ENCODE measurements around the gene GRXCR1. TPM values are rescaled to one million over a fixed set of nuclear protein-coding genes. Genes with fewer than 3 reads are reported as not detected.

Gene GRXCR1
- total RNA-seq = not detected

DNA sequence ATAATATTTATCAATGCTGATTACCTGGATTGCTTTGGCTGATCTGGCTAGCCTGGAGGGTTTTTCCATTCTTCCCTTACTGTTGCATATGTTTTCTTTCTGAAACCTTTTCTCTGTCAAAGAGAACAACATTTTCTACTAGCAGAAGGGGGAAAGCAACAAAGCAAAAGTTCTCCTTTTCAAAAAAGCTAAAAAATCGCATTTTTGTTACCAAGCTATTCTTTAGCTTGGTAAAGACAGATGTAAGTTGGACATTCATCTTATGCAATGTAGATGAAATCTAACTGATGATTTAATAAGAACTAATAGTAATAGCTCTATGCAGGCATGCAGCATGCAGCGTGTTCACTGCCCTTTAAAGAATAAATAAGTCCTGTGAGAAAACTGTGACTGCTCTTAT is at the start of gene GRXCR1:
GRXCR1 (plus strand) TSS at position 301 of the 400 bp plus-strand sequence. CDS start 554 bp downstream, outside the sequence.
- ATAC-seq (no peak), DNase-seq (ENCODE audit: low spot score) (no peak)

DNA sequence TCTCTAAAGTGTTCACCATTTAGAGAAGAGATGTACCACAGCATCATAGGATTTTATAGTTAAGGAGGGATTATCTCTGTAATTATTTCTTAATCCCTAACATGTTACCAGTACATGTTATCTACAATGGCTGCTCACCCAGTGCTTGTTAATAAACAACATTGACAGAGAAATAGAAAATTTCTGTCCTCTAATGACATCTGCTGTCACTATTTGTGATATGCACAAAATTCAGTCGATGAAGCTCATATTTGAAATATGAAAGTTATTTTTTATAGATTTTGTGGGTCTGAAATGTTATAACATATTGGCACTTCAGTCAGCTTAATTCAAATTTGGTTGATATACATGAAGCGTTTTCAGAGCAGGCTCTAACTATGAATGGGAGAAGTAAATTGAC is 48.8 kb upstream of the GRXCR1 start:
- ATAC-seq (no peak), DNase-seq (ENCODE audit: low spot score) (no peak)

DNA sequence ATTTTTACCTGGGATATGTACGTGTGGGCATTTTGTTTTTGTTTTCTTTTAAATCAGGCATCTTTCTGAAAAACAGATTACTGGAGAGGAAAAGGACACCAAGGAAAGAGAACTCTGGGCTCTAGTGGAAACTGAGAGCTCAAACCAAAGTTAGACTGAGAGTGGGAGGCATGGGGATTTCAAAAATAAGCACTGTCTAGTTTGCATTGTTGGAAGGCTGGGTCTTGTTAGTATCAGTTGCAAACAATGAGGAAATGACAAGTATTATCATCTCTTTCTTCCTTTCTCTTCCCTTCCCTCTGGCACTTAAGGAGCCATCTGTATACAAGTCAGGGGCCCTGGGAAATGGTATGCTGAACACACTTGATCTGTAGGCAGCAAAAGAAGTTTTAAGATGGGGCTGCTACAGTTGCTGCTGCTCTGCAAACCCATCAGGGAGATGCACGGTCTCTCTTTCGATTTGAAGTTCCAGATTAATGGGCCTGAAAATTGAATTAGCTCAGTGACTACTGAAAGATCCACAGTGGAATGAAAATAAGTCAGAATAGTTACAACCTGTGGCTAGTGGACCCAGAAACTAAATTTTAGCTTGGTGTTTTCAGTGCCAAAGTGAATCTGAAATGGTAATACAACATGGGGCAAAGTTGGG is 48.0 kb upstream of the GRXCR1 start:
- DNase-seq (ENCODE audit: low spot score) (no peak), ATAC-seq (no peak)

DNA sequence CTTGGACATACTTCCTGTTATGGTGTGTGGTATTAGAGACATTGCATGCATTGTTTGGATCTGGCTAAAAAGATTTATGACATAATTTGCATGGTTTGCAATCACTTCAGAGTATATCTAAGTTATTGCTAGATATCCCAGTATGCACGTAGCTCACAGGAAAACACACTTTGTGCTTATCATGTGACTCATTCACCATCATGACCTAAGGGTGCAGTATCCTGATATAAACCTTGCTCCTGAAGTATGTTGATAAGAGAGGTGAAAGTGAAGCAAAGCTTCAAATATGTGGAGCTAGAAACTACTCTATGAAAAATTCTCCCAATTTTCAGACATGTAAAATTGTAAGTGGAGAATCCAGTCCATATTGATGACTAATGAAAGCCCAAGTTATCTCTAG is 46.9 kb upstream of the GRXCR1 start:
- ATAC-seq (no peak), DNase-seq (ENCODE audit: low spot score) (no peak)

DNA sequence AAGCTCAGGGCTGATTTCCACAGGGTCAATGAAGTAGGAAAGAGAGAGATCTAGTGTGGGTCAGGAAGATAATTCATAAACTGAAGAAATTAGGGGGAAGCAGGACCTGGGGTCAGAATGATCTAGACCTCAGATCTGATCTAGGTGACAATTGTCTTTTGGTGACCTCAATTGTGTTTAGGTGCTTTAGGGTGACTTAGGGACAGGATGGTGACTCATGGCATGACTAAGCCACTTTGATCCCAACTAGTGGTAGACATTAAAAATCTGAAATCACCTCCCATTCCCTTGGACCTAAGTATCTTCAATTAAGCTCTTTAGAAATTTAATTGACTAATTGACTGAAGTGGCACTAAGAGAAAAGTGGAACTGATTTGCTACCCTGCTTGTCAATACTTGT is 36.7 kb upstream of the GRXCR1 start:
- DNase-seq (ENCODE audit: low spot score) = no peak
- no peak for ATAC-seq

DNA sequence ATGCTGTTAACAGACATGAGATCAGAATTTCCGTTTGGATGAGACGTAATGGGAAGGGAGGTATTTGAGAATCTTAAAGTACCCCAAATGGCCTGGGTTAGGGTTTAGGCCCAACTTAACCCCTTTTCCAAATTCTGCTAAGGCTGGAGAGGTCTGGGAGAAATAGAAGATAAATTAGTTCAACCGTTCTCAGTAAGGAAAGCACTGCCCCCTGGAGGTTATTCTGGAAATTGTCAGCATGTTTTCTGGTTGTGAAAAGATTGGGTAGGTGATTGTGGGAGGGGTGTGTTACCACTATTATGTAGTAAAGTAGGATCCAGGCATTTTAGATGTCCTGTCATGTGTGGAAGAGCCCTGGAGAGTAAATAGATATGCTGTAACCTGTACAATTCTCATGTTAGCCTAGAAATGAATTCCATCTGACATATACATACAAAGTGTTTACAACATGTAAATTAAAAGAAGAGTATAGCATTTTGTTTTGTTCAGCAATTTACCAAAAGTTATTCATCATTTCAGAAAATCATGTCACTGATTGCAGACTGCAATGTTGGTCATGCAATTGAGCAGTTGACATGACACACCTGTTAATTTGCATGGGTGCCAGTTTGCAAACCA is 26.8 kb upstream of the GRXCR1 start:
- DNase-seq (ENCODE audit: low spot score) (peak; percentile 49), ATAC-seq (peak; percentile 91)

DNA sequence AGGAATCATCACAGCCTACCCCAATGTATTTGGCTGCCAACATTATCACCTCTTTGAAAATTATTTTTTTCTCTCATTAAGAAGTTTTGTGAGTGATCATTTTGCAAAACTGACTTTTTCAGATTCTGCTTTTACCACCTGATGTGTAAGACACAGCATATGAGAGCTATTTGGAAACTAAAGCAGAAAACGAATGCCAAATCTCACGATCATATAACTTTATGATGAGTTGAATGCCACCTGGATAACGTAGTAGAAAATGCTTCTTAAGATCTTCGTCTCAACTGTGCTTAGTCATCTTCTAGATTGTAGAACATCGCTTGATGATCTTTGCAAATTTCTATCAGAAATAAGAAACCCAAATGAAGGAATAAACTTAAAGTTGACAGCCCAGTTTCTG is 21.3 kb upstream of the GRXCR1 start:
- DNase-seq (ENCODE audit: low spot score) = no peak
- no peak for ATAC-seq

DNA sequence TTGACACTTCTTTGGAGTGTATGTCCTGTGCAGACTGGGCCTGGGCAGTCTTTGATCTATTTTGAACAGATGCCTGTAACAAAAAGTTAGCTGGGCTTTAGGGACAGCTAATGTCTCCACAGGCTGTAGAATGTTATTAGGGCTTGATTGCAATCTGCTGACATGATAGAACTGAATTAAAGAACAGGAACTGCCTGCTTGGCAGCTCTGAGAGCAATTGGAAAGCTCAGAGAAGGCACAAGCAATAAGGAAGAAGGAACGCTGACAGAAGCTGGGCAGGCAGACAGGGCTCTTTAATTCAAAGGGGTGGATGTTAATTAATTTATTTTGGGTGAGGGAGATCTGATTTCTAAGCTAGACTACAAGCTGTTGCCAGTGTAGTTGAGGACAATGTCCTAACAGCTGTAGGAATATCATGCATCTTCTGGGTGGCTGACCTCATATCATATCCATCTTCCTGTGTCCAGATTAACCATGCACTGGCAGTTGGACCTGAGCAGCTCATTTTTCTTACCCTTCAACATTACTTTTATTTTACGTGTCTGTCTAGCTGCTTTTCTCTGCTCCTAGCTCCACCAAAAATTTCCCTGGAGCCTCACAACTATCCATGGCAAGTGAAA is 20.7 kb upstream of the GRXCR1 start:
- ATAC-seq (no peak), DNase-seq (ENCODE audit: low spot score) (no peak)

DNA sequence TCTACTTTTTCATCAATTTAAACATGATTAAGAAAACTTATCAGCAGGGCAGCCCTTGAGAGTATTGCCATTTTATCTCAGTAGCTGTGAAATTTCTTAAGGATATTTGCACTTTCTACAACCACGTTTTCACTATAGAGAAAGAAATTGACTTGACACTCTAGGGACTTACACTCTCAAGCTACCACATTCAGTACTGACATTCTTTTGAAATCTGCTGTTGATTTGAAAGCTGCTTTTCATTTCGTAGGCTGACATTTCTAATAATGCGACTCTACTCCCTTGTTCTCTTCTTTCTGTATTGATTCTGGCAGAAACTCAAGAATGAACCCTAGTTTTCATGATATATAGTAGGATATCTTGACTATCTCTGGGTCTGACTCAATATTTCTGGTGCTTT is 13.7 kb upstream of the GRXCR1 start:
- ATAC-seq = no peak
- DNase-seq (ENCODE audit: low spot score) = no peak

DNA sequence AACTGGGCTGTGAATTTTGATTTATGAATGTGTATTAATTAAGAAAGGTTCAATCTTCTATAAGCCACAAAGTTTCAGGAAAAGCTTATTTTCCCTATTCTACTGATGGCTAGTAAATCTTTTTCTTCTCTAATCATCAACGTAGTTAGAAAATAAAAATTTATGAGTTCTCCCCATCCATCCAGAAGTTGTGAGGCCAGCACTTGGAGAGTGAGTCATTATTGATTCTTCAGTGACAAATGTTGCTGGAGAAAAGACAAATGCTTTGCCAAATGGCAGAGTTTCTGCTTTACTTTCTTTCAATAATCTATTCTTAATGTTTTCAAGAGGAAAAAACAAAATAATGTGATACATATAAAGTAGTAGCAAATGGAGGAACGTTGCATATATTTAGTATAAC is 11.3 kb upstream of the GRXCR1 start:
- no peak for DNase-seq (ENCODE audit: low spot score)
- ATAC-seq = no peak

DNA sequence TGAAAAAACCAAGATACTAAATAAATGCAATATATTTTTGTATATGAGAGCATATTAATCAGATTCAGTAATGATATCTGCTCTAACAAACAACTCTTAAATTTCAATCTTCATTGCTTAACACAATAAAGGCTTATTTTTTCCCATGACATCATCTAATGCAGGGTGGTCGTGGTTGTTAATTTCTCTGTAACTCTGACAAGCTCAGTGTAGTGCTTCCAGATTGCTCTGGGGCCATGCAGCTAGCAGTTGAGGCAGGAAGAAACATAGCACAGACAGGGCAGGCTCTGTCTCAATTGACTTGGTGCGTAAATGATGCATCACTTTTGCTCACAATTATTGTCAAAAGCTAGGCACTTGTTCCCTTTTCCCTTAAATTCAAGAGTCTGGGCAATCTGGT is 869 bp upstream of the GRXCR1 start:
- ATAC-seq = no peak

DNA sequence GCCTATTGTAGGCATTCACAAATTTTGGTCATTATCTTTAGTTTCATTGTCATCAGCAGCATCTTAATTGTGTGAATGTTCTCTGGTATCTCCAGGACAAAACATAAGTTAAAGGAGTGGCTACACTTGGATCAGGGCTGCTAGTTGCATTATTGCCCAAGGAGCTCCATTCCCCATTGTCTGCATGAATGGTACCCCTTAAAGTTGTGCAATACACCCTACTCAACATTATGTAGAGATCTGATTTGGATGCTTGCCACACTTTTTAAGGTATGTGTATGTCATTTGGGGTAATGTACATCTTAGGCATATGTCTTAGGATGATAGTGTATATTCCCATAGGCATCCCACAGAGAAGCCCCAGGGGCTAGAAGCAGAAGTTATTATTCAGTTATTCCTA is 2.9 kb downstream of the GRXCR1 start:
- ATAC-seq (no peak), DNase-seq (ENCODE audit: low spot score) (no peak)

More for the DNA sequence above, 869 bp upstream of the GRXCR1 start:
- no peak for DNase-seq (ENCODE audit: low spot score)

DNA sequence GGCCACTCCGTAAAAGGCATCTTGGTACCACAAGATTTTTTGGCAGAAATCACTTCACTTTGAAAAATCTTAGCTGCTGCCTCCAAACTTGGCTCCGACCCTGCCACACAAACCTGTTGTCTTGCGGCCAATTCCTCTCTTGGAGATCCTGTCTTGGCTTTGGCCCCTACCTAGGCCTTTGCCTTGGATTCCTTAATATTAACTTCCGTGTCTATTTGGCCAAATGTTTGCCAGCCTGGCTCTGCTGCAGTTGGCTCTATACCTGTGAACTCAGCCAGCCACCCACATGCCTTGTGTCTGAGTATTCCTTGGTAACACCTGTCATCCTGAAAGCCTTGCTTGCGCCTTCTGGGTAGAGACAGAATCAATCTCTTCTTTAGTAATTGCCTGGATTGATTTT is 12.5 kb downstream of the GRXCR1 start:
- ATAC-seq (no peak), DNase-seq (ENCODE audit: low spot score) (no peak)

DNA sequence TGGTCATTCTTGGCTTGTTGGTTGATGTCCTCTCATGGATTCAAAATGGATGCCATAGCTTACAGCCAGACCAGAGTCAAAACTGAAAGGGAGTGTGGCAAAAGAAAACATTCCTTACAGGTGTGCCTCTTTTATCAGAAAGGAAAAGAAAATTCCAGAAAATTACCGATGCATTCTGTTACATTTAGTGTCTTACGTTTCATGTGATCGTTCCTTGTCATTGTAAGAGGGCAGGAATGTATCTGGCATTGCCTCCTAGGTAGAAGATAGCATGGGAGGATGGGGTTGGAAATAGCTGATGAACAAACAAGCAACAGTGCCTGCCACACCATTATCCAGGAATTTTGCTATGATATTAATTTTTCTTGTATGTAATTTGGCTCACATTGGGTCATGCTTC is 13.1 kb downstream of the GRXCR1 start:
- ATAC-seq (no peak), DNase-seq (ENCODE audit: low spot score) (no peak)

DNA sequence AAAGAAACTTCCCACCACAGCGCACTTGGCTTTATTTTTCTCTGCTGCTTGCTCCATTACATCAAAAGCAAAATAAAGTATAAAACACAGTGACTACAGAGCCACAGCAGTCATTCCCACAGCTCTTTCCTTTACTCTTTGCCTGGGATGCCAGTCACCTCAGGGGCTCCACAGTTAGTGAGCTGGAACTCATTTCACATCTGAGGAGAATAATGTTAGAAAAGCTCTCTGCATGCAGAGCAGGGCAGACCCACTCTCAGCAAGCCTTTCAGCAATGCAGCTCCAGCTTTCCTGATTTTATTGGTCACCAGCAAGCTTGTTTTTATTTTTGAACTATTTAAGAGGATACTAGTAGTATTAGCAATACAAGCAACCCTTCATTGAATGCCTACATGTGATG is 13.8 kb downstream of the GRXCR1 start:
- DNase-seq (ENCODE audit: low spot score) (no peak), ATAC-seq (no peak)

DNA sequence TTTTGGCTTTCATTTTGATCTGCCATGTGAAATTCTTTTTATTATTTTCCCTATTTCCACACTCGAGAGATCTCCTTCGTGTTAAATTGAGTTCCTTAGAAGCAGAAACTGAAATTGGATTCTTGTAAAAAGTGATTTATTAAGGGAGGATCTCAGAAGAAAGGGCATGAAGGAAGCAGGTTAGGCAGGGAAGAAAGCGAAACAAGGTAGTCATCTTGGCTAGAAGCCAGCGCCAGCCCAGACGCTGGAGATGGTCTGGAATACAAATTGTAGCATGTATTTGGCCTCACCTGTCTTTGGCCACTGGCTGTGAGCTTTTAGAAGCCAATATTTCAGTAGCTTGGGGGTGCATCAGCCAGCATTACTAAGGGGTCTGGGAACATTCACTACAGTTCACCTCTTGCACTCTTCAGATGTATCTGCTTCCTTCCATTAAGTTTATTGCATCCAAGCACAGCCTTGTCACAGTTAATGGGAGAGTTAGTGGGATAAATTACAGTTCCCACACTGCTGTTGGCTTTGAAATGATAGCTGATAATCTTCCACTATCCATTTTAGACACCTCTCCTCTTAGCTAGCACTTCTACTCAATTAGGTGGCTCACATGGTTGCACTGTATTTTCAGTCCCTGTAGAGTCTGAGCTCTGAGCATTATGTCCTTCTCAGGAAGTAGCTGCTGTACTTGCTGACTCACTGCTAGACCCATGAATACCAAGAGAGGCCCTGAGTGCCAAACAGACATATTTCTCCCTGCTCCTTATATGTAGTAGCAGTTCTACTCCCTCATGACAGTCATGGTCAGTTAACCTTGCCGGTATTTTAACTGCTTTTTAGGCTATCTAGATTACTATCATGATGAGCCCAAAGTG is 14.6 kb downstream of the GRXCR1 start:
- DNase-seq (ENCODE audit: low spot score) (no peak), ATAC-seq (no peak)

DNA sequence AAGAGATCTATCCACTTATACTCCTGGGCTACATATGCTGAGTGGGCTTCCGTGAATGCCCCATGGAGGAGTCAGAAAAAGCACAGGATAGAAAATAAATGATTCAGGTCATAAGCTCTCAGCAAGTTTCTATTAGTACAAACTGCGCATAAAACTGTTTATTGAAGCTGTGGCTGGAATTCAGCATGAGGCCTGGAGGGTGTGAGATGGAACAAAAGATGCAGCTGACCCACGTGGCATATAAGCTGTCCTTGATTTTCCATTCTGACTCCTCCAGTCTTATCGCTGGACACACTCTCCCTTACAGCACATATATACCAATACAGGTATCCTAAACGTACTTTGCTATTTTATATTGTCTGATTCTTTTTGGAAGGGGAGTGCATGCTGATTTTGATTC is 17.9 kb downstream of the GRXCR1 start:
- DNase-seq (ENCODE audit: low spot score) (no peak), ATAC-seq (no peak)

DNA sequence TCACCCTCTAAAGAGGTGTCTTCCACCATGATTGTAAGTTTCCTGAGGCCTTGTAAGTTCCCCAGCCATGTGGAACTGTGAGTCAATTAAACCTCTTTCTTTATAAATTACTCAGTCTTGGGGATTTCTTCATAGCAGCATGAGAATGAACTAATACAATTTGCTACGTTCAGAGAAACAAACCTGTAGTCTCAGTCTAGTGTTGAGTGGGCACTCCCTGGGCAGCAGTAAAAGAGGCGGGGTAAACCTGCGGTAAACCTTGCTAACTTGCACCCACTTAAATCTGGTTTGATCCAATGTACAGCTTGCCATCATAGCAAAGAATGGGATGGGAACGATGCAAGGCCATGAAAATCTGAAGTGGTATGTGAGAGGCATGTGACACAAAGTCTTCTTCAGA is 22.4 kb downstream of the GRXCR1 start:
- DNase-seq (ENCODE audit: low spot score) = no peak
- no peak for ATAC-seq

DNA sequence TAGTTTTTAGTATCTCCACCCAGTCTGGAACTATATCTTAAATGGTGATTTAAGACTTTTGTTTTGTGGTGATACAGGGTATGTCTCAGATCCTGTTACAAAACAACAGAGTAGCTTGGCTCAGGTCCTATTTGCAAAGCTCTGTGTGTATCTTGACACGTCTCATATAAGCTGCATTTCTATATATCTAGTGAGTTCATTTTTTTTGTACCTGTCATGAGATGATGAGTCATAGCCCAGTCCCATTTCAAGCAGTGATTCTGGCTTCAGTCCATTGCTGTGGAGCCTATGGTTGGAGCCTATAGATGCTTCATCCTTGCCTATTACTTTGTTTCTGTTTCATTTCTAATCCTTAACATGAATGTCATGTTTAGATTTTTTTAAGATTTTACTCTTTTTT is 23.0 kb downstream of the GRXCR1 start:
- ATAC-seq = no peak

DNA sequence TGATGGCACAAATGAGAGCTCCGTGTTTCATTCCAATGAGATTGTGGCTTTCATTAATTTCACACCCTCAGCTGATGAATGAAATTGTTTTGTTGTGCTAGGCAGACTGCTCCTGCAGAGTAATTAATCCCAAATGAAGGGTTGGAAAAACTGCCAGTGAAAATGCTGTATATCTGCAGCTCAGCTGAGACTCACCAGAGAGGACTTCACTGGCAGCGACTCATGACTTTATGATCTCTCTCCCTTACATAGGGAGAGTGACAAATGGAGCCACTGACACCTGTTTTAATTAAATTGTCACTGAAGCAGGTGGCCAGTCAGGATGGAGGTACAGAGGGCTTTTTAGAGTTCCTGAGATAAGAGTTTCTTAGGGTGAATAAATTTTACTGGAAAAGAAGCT is 24.8 kb downstream of the GRXCR1 start:
- DNase-seq (ENCODE audit: low spot score) (no peak), ATAC-seq (no peak)

More for the DNA sequence above, 23.0 kb downstream of the GRXCR1 start:
- no peak for DNase-seq (ENCODE audit: low spot score)

DNA sequence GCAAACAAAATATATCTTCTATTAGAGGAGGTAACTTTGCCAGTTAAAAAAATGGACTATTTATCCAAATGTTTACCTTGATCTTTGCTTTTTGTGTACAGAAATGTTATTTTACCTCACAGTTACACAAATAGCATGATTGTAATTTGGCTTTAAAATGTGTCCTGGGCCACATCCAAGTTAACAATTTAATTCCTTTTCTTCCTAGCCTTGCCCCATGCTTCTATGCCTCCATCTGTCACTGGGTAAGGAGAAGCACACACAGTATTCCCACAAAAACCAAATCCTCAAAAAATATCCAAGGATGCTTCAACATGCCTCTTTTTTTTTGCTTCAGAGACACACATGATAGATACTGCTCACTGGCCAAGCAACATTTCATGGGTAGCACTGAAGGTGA is 30.9 kb downstream of the GRXCR1 start:
- DNase-seq (ENCODE audit: low spot score) (no peak), ATAC-seq (no peak)

DNA sequence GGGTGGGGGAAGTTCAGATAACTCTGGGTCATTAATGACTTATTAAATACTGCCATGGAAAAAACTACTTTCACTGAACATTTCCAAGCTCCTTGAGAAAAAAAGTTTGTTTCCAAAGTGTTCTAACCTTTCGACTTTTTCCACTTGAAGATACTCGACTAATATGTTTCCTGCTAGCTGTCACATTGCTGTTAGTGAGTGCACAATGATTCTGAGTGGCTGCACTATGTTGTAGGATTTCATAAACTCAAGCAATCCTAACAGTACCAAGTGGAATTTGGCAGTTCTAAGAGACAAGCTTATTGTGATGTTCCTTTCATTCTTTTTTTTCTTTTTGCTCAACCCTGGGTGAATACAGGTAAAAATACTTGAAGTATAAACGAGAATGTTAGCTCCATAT is 33.4 kb downstream of the GRXCR1 start:
- DNase-seq (ENCODE audit: low spot score) = no peak
- ATAC-seq = no peak

All from left lobe of liver (tissue), 2 donors.